Astrocyte (in vitro differentiated cells and primary cell): ENCODE results near the gene EPS8. TPM values are rescaled to one million over a fixed set of nuclear protein-coding genes. Genes with fewer than 3 reads are reported as not detected.

Experiments used
- DNase-seq: peaks from one replicate; pipeline ENCODE4 v3.0.0-alpha.2; 2010; ENCODE audit warnings: low read depth
- FAIRE-seq: peaks from 2 replicates; lab custom pipeline; 2011; peaks lifted over from hg19 to GRCh38; lab: Jason Lieb, UNC
- H2AFZ ChIP-seq: 2 replicates; pipeline ENCODE4 v1.6.0; 2012; ENCODE audit warnings: low read depth, low read length, inconsistent platforms
- H3K27ac ChIP-seq: 2 replicates; pipeline ENCODE4 v1.5.1; 2011; ENCODE audit warnings: low read depth, low read length, inconsistent platforms
- H3K27me3 ChIP-seq: 2 replicates; pipeline ENCODE4 v1.6.0; 2011; ENCODE audit warnings: low read length, inconsistent platforms; ENCODE audit not compliant: insufficient read depth
- H3K36me3 ChIP-seq: 2 replicates; pipeline ENCODE4 v1.5.1; 2011; ENCODE audit warnings: low read length, inconsistent platforms; ENCODE audit not compliant: insufficient read depth
- H3K4me1 ChIP-seq: 2 replicates; pipeline ENCODE4 v1.5.1; 2011; ENCODE audit warnings: low read length, inconsistent platforms; ENCODE audit not compliant: insufficient read depth
- H3K4me2 ChIP-seq: 2 replicates; pipeline ENCODE4 v1.6.0; 2012; ENCODE audit warnings: low read length, inconsistent platforms
- H3K4me3 ChIP-seq: 2 replicates; pipeline ENCODE4 v1.5.1; 2011; ENCODE audit warnings: low read depth, mild to moderate bottlenecking, low read length, inconsistent platforms; ENCODE audit not compliant: insufficient read depth
- H3K79me2 ChIP-seq: 2 replicates; pipeline ENCODE4 v1.6.0; 2012; ENCODE audit warnings: mild to moderate bottlenecking, low read length, inconsistent platforms; ENCODE audit not compliant: insufficient read depth
- H3K9ac ChIP-seq: 2 replicates; pipeline ENCODE4 v1.6.0; 2012; ENCODE audit warnings: mild to moderate bottlenecking, low read length, inconsistent platforms
- H3K9me3 ChIP-seq: 2 replicates; pipeline ENCODE4 v1.5.1; 2012; ENCODE audit warnings: low read depth, mild to moderate bottlenecking, low read length, inconsistent platforms; ENCODE audit not compliant: insufficient read depth
- H4K20me1 ChIP-seq: 2 replicates; pipeline ENCODE4 v1.6.0; 2012; ENCODE audit warnings: low read length, inconsistent platforms; ENCODE audit not compliant: insufficient read depth
- H3K27ac Mint-ChIP-seq: one replicate; pipeline ENCODE4 v1.8.0; 2021; ENCODE audit warnings: mild to moderate bottlenecking, mixed read lengths; ENCODE audit not compliant: unreplicated experiment
- H3K27me3 Mint-ChIP-seq: one replicate; pipeline ENCODE4 v1.8.0; 2021; ENCODE audit warnings: low read depth, mixed read lengths; ENCODE audit not compliant: unreplicated experiment
- H3K36me3 Mint-ChIP-seq: one replicate; pipeline ENCODE4 v1.8.0; 2021; ENCODE audit warnings: low read depth, mixed read lengths; ENCODE audit not compliant: unreplicated experiment
- H3K4me1 Mint-ChIP-seq: one replicate; pipeline ENCODE4 v1.8.0; 2021; ENCODE audit warnings: low read depth, mixed read lengths; ENCODE audit not compliant: unreplicated experiment
- H3K4me3 Mint-ChIP-seq: one replicate; pipeline ENCODE4 v1.8.0; 2021; ENCODE audit warnings: mild to moderate bottlenecking, moderate library complexity, mixed read lengths; ENCODE audit not compliant: unreplicated experiment
- H3K9me3 Mint-ChIP-seq: one replicate; pipeline ENCODE4 v1.8.0; 2021; ENCODE audit warnings: mild to moderate bottlenecking, mixed read lengths; ENCODE audit not compliant: unreplicated experiment
- CTCF ChIP-seq: IDR thresholded peaks from 2 replicates; pipeline ENCODE4 v1.5.1; 2011; ENCODE audit warnings: low read depth, mild to moderate bottlenecking, inconsistent platforms, low read length, moderate library complexity; ENCODE audit not compliant: insufficient read depth
- EZH2 ChIP-seq: IDR thresholded peaks from 2 replicates; pipeline ENCODE4 v1.6.1; 2012; ENCODE audit warnings: mild to moderate bottlenecking, low read length, inconsistent platforms; ENCODE audit not compliant: insufficient read depth
- total RNA-seq: library from RNA; stranded (reverse); gene quantifications from 2 replicates; pipeline ENCODE4 v1.2.1, GENCODE V29; 2021

Gene EPS8
- total RNA-seq, 1 donor from 2014 or later, result 31.8 TPM

GRCh38 chr12:15829949-15830348, 40.8 kb upstream of the EPS8 start:
- TF ChIP-seq CTCF, result no peak
- TF ChIP-seq EZH2, result no peak
- no peaks in the 10 kb centered on the region for H3K36me3 ChIP-seq
- no peaks in the 10 kb centered on the region for H4K20me1 ChIP-seq
- Mint-ChIP-seq H3K27me3 (no peaks in the 10 kb centered on the region), H3K27ac (peak overlapping the region; percentile 90), H3K4me3 (no peak overlapping the region), H3K9me3 (no peaks in the 10 kb centered on the region), H3K4me1 (peaks cover 18% of the 10 kb centered on the region), H3K36me3 (no peaks in the 10 kb centered on the region)
- no peaks in the 10 kb centered on the region for H3K9me3 ChIP-seq
- H2AFZ ChIP-seq, result peak overlapping the region; percentile 53
- H3K27ac ChIP-seq, result peak overlapping the region; percentile 82
- H3K4me1 ChIP-seq, result peaks cover 19% of the 10 kb centered on the region
- H3K4me2 ChIP-seq, result peak overlapping the region; percentile 74
- H3K79me2 ChIP-seq, result no peaks in the 10 kb centered on the region
- peak; percentile 82 for FAIRE-seq
- peak overlapping the region; percentile 62 for H3K9ac ChIP-seq
- H3K4me3 ChIP-seq, result no peak overlapping the region
- DNase-seq, result peak; percentile 26
- H3K27me3 ChIP-seq, result no peaks in the 10 kb centered on the region

- Histone ChIP-seq H3K4me1 (peaks cover 19% of the 10 kb centered on the region), H3K27ac (peak overlapping the region; percentile 82), H3K27me3 (no peaks in the 10 kb centered on the region), H3K36me3 (no peaks in the 10 kb centered on the region), H4K20me1 (no peaks in the 10 kb centered on the region), H3K9ac (peak overlapping the region; percentile 62), H3K4me3 (no peak overlapping the region), H2AFZ (no peak overlapping the region), H3K79me2 (no peaks in the 10 kb centered on the region), H3K4me2 (peak overlapping the region; percentile 74), H3K9me3 (no peaks in the 10 kb centered on the region)
- Mint-ChIP-seq H3K4me1 (peaks cover 18% of the 10 kb centered on the region), H3K9me3 (no peaks in the 10 kb centered on the region), H3K27ac (no peak overlapping the region), H3K27me3 (no peaks in the 10 kb centered on the region), H3K36me3 (no peaks in the 10 kb centered on the region), H3K4me3 (no peak overlapping the region)
- no peak for TF ChIP-seq EZH2
- no peak for TF ChIP-seq CTCF
- DNase-seq, result no peak
- no peak for FAIRE-seq
Measured at GRCh38 chr12:15829255-15829654, 40.1 kb upstream of the EPS8 start.

GRCh38 chr12:15827136-15827535, 37.9 kb upstream of the EPS8 start:
- no peak overlapping the region for H3K27ac Mint-ChIP-seq
- FAIRE-seq, result no peak
- no peak overlapping the region for H3K9ac ChIP-seq

More at GRCh38 chr12:15827136-15827535, 37.9 kb upstream of the EPS8 start:
- Mint-ChIP-seq H3K4me3 (no peak overlapping the region), H3K36me3 (no peaks in the 10 kb centered on the region), H3K9me3 (no peaks in the 10 kb centered on the region), H3K4me1 (peaks cover 18% of the 10 kb centered on the region), H3K27me3 (no peaks in the 10 kb centered on the region)
- Histone ChIP-seq H3K4me2 (no peak overlapping the region), H3K79me2 (no peaks in the 10 kb centered on the region), H3K4me1 (peaks cover 19% of the 10 kb centered on the region), H4K20me1 (no peaks in the 10 kb centered on the region), H3K36me3 (no peaks in the 10 kb centered on the region), H3K27me3 (no peaks in the 10 kb centered on the region), H2AFZ (no peak overlapping the region), H3K27ac (no peak overlapping the region), H3K9me3 (no peaks in the 10 kb centered on the region), H3K4me3 (no peak overlapping the region)
- TF ChIP-seq EZH2 (no peak), CTCF (no peak)
- DNase-seq, result no peak
